IMR-90 (cell line): ENCODE data around the gene SLC35D3. TPM values are rescaled to one million over a fixed set of nuclear protein-coding genes. Genes with fewer than 3 reads are reported as not detected.

Experiments used
- ATAC-seq: fragments of 200-7000 bp; cut with Tn5 transposase; 2 replicates; pipeline ENCODE4 v1.9.1; 2020; ENCODE audit warnings: low read depth, mild to moderate bottlenecking, moderate library complexity
- BruUV-seq: library from RNA; stranded (reverse); fragments of 400-500 nt; replicated peaks from 2 replicates; lab custom pipeline; 2021; lab: Mats Ljungman, UMichigan
- CTCF ChIA-PET: fragments of 300-600 bp; formaldehyde crosslinking; extraction: SDS; loops from one replicate; lab custom pipeline; 2021; ENCODE audit warnings: antibody characterized with exemption; lab: Yijun Ruan, JAX
- POLR2A ChIA-PET: fragments of 300-600 bp; sonication (Branson Sonifier 250); formaldehyde crosslinking; loops from one replicate; lab custom pipeline; 2022; ENCODE audit warnings: antibody characterized with exemption; ENCODE audit not compliant: unreplicated experiment; lab: Charles Lee
- DNase-seq: peaks from one replicate; pipeline ENCODE4 v3.0.0; 2013
- H2AFZ ChIP-seq: replicated peaks from 2 replicates; pipeline ENCODE3; 2013; ENCODE audit warnings: low read length, mild to moderate bottlenecking; ENCODE audit not compliant: poor library complexity
- H2AK5ac ChIP-seq: 2 replicates; pipeline ENCODE4 v1.6.1; 2013; ENCODE audit warnings: low read depth, low read length, inconsistent platforms
- H2AK9ac ChIP-seq: replicated peaks from 2 replicates; pipeline ENCODE3; 2013; ENCODE audit warnings: mild to moderate bottlenecking, low read depth, low read length, moderate library complexity; ENCODE audit not compliant: poor library complexity
- H2BK120ac ChIP-seq: 2 replicates; pipeline ENCODE4 v1.6.1; 2013; ENCODE audit warnings: low read depth, low read length, inconsistent platforms
- H2BK15ac ChIP-seq: 3 replicates; pipeline ENCODE4 v1.6.1; 2013; ENCODE audit warnings: low read depth, low read length, inconsistent platforms
- H2BK20ac ChIP-seq: 2 replicates; pipeline ENCODE4 v1.6.1; 2013; ENCODE audit warnings: low read depth, mild to moderate bottlenecking, inconsistent platforms, low read length, moderate library complexity
- H2BK5ac ChIP-seq: 2 replicates; pipeline ENCODE4 v1.6.1; 2013; ENCODE audit warnings: mild to moderate bottlenecking, low read depth, low read length, inconsistent platforms; ENCODE audit not compliant: poor library complexity, severe bottlenecking
- H3K14ac ChIP-seq: replicated peaks from 2 replicates; pipeline ENCODE4 v1.6.1; 2013; ENCODE audit warnings: low read depth, low read length, inconsistent platforms
- H3K18ac ChIP-seq: 2 replicates; pipeline ENCODE4 v1.6.1; 2013; ENCODE audit warnings: low read depth, low read length, control low read depth
- H3K23ac ChIP-seq: 2 replicates; pipeline ENCODE4 v1.6.1; 2013; ENCODE audit warnings: low read depth, low read length, inconsistent platforms
- H3K27ac ChIP-seq: 2 replicates; pipeline ENCODE4 v1.5.1; 2013; ENCODE audit warnings: mild to moderate bottlenecking, control low read depth, low read length; ENCODE audit not compliant: insufficient read depth
- H3K27me3 ChIP-seq: 2 replicates; pipeline ENCODE4 v1.6.1; 2013; ENCODE audit warnings: low read length; ENCODE audit not compliant: control insufficient read depth, insufficient read depth
- H3K36me3 ChIP-seq: 2 replicates; pipeline ENCODE4 v1.6.1; 2013; ENCODE audit warnings: low read length, mixed read lengths; ENCODE audit not compliant: control insufficient read depth, insufficient read depth
- H3K4ac ChIP-seq: 2 replicates; pipeline ENCODE4 v1.6.1; 2013; ENCODE audit warnings: low read depth, low read length, inconsistent platforms
- H3K4me1 ChIP-seq: 2 replicates; pipeline ENCODE4 v1.6.1; 2013; ENCODE audit warnings: low read length, mixed read lengths; ENCODE audit not compliant: control insufficient read depth, insufficient read depth
- H3K4me2 ChIP-seq: 2 replicates; pipeline ENCODE4 v1.6.1; 2013; ENCODE audit warnings: low read depth, mild to moderate bottlenecking, control low read depth, low read length, moderate library complexity
- H3K4me3 ChIP-seq: 2 replicates; pipeline ENCODE4 v1.5.1; 2013; ENCODE audit warnings: low read depth, mild to moderate bottlenecking, control low read depth, low read length, moderate library complexity; ENCODE audit not compliant: insufficient read depth
- H3K56ac ChIP-seq: 2 replicates; pipeline ENCODE4 v1.6.1; 2013; ENCODE audit warnings: low read length, inconsistent platforms; ENCODE audit not compliant: insufficient read depth; ENCODE audit errors: extremely low read depth
- H3K79me1 ChIP-seq, 2 experiments: 2 replicates each; pipeline ENCODE4 v1.6.1; 2013; ENCODE audit warnings: low read length in 2 of 2, inconsistent platforms in 1 of 2, low read depth in 1 of 2
- H3K9ac ChIP-seq: 2 replicates; pipeline ENCODE4 v1.6.1; 2013; ENCODE audit warnings: low read depth, low read length, control low read depth
- H3K9me1 ChIP-seq: 2 replicates; pipeline ENCODE4 v1.6.1; 2013; ENCODE audit warnings: low read length, inconsistent platforms; ENCODE audit not compliant: insufficient read depth
- H3K9me3 ChIP-seq: 2 replicates; pipeline ENCODE4 v1.6.1; 2013; ENCODE audit warnings: low read length; ENCODE audit not compliant: control insufficient read depth, insufficient read depth
- H4K20me1 ChIP-seq: 2 replicates; pipeline ENCODE4 v1.6.1; 2013; ENCODE audit warnings: low read length, inconsistent platforms; ENCODE audit not compliant: insufficient read depth
- H4K5ac ChIP-seq: 2 replicates; pipeline ENCODE4 v1.6.1; 2013; ENCODE audit warnings: mild to moderate bottlenecking, low read depth, low read length, control low read depth
- H4K8ac ChIP-seq, 2 experiments: 2 replicates each; pipeline ENCODE4 v1.6.1; 2013; ENCODE audit warnings: low read depth in 2 of 2, low read length in 2 of 2, control low read depth in 1 of 2, inconsistent platforms in 1 of 2
- H4K91ac ChIP-seq: 2 replicates; pipeline ENCODE4 v1.6.1; 2013; ENCODE audit warnings: low read depth, low read length, inconsistent platforms; ENCODE audit not compliant: insufficient read depth
- CHD1 ChIP-seq: IDR thresholded peaks from 2 replicates; pipeline ENCODE4 v1.6.1; 2012; ENCODE audit warnings: low read depth, low read length, improper control_type of control experiment
- MAFK ChIP-seq: IDR thresholded peaks from 2 replicates; pipeline ENCODE4 v1.6.1; 2012; ENCODE audit warnings: low read depth, low read length, improper control_type of control experiment
- RCOR1 ChIP-seq: IDR thresholded peaks from 2 replicates; pipeline ENCODE4 v1.6.1; 2012; ENCODE audit warnings: mild to moderate bottlenecking, low read length, improper control_type of control experiment; ENCODE audit not compliant: insufficient replicate concordance
- WGBS, 2 experiments: methylation state at CpG; one replicate each; pipeline versions ENCODE4 v1.1.5 to v1.1.7; 2013; ENCODE audit warnings: missing lambda C conversion rate in 2 of 2; ENCODE audit not compliant: insufficient read length in 1 of 2; ENCODE audit errors: extremely low coverage in 2 of 2; 5-methylcytosine and 5-hydroxymethylcytosine counted together
- dilution Hi-C: fragments of 300-500 bp; cut with HindIII; formaldehyde crosslinking; loops from one replicate; pipeline ENCODE4 v1.14.3; 2018; ENCODE audit warnings: low sequenced_read_pairs; ENCODE audit not compliant: unreplicated experiment
- in situ Hi-C: fragments of 300-500 bp; cut with MboI; formaldehyde crosslinking; loops from 3 replicates; pipeline ENCODE4 v1.14.3; 2019; ENCODE audit warnings: low sequenced_read_pairs, inconsistent platforms, mixed read lengths
- intact Hi-C: fragments of 100-400 bp; cut with micrococcal nuclease; formaldehyde crosslinking; loops from 2 replicates; pipeline ENCODE4 v1.10.0; 2022
- polyA plus RNA-seq, 3 experiments: library from polyadenylated mRNA; depleted of rRNA; stranded (reverse); fragments of >200 nt; gene quantifications; 2 replicates each; pipeline ENCODE4 v1.2.3, GENCODE V29; 2012; ENCODE audit warnings: low replicate concordance in 1 of 3
- total RNA-seq: library from RNA; depleted of rRNA; stranded (reverse); fragments of >200 nt; gene quantifications from 2 replicates; pipeline ENCODE4 v1.2.3, GENCODE V29; 2012

Gene SLC35D3
- total and polyA plus RNA-seq, 2 of the 4 experiments (the other 2 are of a cell fraction), result not detected

DNA sequence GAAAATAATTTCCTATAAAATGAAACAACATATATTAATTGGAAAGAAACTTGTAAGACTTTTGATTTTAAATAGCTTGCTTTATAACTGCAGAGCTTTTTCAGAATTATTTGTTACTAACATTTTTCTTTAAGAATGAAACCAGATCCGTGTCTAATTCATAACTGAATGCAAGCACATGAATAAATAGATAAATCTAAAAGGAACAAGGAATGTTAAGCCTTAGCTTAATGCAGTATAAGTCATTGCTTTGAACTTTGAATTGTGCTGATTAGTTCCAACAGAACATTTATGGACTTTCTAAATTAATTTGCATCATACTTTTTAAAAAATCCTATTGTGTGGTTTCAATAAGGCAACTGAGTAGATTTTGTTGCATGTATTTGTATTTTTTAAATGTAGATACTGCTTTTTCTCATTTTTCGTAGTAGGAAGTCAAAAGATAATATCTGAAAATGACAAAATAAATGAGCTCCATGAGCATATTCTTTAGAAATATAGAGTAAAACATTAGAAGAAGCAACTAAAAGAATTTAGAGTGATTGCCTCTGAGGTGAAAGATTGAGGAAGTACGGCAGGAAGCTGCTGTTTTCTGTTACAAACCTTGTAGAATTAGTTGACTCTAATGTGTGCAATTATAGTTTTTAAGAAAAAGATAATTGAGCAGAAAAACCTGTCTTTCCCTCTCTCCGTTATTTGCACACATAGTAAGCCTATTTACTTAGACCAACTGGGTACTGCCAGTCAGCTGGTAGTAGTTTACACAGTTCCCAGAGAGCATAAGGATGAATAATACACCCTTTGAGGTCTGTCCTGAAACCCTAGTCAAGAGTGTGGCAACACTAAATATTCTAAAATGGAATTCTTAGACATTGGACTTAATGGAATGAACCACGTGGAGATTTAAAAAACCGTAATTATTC is 32.6 kb upstream of the SLC35D3 start:
- H3K56ac ChIP-seq, result no peak overlapping the region
- H2BK15ac ChIP-seq, result no peak overlapping the region
- no peak overlapping the region for H3K14ac ChIP-seq
- H3K36me3 ChIP-seq, result no peaks in the 10 kb centered on the region
- no CpG with 5 or more reads among the region's 6 CpGs for WGBS, 2 experiments
- BruUV-seq, result no TSS peak
- H3K4me2 ChIP-seq, result no peak overlapping the region
- DNase-seq (no peak), ATAC-seq (peak; percentile 56)
- H2AK9ac ChIP-seq, result no peak overlapping the region
- no peak overlapping the region for H2AK5ac ChIP-seq
- intact Hi-C loops (no loop called here), in situ Hi-C loops (no loop called here), dilution Hi-C loops (no loop called here)
- no peak overlapping the region for H4K5ac ChIP-seq
- no peak overlapping the region for H3K27ac ChIP-seq
- no peak overlapping the region for H3K18ac ChIP-seq
- H3K9me3 ChIP-seq, result no peaks in the 10 kb centered on the region
- no peaks in the 10 kb centered on the region for H3K27me3 ChIP-seq
- no peak overlapping the region for H3K4me3 ChIP-seq
- no peak overlapping the region for H3K9ac ChIP-seq
- H3K4ac ChIP-seq, result no peak overlapping the region
- H2BK5ac ChIP-seq, result no peak overlapping the region
- no peaks in the 10 kb centered on the region for H3K79me1 ChIP-seq
- peaks cover 5% of the 10 kb centered on the region for H3K4me1 ChIP-seq
- H2BK120ac ChIP-seq, result no peak overlapping the region
- H4K91ac ChIP-seq, result no peak overlapping the region
- CTCF ChIA-PET, result interaction anchor here (0.5 kb wide), 1 partner anchor 425 kb away, joined by 4 read pairs; no protein-coding TSS in a partner anchor
- no peaks in the 10 kb centered on the region for H4K20me1 ChIP-seq
- no peak overlapping the region for H3K23ac ChIP-seq
- no peak overlapping the region for H2AFZ ChIP-seq
- POLR2A ChIA-PET, result no interaction called here
- no peak for TF ChIP-seq CHD1
- no peak for TF ChIP-seq MAFK
- no peak for TF ChIP-seq RCOR1
- H3K9me1 ChIP-seq, result 0 out of 2 replicates have a peak, but pooled peaks cover 4% of the 10 kb centered on the region
- H2BK20ac ChIP-seq, result no peak overlapping the region
- no peak overlapping the region for H4K8ac ChIP-seq
